IPS-11a (cell line): ENCODE data around the gene PEX5L.
"Not testable (repeated sequence)": the region's sequence is repeated elsewhere in the genome, so short reads cannot be mapped to it uniquely, and the experiment has no call there.

ENCODE experiments used
- H3K4me3 ChIP-seq: one replicate; pipeline ENCODE4 v1.5.1; 2013; ENCODE audit warnings: low read depth, low read length, control low read depth

The PEX5L gene, protein sequence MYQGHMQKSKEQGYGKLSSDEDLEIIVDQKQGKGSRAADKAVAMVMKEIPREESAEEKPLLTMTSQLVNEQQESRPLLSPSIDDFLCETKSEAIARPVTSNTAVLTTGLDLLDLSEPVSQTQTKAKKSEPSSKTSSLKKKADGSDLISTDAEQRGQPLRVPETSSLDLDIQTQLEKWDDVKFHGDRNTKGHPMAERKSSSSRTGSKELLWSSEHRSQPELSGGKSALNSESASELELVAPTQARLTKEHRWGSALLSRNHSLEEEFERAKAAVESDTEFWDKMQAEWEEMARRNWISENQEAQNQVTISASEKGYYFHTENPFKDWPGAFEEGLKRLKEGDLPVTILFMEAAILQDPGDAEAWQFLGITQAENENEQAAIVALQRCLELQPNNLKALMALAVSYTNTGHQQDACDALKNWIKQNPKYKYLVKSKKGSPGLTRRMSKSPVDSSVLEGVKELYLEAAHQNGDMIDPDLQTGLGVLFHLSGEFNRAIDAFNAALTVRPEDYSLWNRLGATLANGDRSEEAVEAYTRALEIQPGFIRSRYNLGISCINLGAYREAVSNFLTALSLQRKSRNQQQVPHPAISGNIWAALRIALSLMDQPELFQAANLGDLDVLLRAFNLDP

DNA sequence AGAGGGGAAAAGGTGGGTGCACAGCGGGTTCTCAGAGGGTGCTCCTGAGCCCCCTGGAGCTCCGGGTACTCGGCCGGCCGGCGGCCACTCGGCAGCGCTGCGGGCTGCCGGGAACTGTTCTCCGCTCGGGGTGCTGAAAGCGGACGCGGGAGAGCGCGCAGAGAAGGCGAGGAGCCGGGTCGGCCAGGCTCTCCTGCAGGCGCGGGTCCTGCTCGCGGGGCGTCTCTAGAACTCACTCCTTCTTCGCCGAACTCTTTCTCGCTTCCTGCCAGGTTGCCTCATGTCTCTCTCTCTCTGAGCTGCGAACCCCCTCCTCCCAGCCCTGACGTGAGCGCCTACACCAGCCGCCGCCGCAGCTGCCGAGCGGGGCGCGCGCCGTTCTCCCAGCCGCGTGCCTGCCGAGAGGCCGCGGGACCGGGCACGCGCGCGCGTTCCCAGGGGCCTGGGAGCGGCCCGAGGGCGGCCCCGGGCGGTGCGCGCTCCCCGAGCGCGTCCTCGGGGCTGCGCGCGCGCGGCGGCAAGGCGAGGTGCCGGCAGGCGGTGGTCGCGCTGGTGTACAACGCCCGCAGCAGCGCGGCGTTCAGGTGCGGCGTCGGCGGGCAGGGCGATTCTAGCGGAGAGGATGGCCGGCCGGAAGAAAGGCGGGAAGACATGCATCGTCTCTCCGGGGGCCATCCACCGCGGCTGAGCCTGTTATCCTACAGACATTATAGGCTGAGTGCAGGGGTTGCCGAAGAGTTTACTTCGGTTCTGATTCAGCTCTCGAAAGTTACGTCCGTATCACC, at the start of gene PEX5L:
Gene PEX5L, minus strand, starts transcription at position 267 of the 785 bp plus-strand sequence. CDS start 338 bp downstream, outside the sequence.
- peak within 1 kb of the TSS; percentile 68 for H3K4me3 ChIP-seq

DNA sequence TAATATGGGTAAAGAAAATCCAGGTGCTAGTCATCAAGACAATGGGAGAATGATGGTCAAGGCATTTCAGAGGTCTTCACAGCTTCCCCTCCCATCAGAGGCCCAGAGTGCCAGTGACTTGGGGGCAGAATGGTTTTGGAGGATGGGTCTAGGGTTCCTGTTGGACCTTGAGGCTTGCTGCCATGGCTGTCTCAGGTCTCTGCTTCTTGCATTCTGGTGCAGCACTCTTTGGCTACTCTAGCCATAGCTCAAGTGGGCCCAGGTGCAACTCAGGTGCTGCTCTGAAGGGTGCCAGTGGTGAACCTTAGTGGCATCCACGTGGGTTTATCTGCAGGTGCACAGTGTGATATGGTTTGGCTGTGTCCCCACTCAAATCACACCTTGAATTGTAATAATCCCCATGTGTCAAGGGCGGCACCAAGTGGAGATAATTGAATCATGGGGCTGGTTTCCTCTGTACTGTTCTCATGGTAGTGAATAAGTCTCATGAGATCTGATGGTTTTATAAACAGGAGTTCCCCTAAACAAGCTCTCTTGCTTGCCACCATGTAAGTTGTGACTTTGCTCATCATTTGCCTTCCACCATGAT, 48.5 kb upstream of the PEX5L start:
- no peak overlapping the region for H3K4me3 ChIP-seq

DNA sequence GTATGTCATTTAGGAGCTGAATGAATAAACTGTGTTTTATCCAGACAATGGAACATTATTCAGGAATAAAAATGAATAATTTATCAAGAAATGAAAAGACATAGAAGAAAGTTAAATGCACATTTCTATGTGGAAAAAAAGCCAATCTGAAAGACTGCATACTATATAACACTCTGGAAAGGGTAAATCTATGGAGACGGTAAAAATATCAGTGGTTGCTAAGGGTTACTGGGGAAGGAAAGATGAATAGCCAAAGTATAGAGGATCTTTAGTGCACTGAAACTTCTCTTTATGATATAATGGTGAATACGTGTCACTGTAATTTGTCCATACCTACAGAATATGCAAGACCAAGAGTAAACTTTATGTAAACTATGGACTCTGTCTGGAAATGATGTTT, 46.0 kb upstream of the PEX5L start:
- no peak overlapping the region for H3K4me3 ChIP-seq

DNA sequence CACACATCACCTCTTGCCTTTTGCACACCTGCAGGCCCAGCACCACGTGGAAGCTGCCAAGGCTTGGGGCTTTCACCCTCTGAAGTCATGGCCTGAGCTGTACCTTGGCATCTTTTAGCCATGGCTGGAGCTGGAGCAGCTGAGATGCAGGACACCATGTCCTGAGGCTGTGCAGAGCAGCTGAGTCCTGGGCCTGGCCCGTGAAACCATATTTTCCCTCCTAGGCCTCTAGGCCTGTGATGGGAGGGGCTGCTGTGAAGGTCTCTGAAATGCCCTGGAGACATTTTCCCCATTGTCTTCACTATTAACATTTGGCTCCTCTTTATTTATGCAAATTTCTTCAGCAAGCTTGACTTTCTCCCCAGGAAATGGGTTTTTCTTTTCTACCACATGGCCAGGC, 41.9 kb upstream of the PEX5L start:
- H3K4me3 ChIP-seq: no peak overlapping the region

DNA sequence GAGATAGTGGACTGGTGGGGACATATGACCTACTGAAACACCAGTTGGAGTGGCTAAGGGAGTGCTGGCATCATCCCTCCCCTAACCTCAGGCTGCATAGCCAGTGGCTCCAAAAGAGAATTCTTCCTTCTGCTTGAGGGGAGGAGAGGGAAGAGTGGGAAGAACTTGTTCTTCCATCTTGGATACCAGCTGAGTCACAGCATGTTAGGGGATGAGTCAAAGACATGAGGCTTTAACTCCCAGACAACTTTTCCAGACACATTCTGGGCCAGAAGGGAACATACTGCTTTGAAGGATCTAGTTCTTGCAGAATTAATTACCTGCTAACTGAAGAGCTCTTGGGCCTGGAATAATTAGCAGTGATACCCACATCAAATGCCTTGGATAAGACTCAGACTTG, 36.8 kb upstream of the PEX5L start:
- no peak overlapping the region for H3K4me3 ChIP-seq

DNA sequence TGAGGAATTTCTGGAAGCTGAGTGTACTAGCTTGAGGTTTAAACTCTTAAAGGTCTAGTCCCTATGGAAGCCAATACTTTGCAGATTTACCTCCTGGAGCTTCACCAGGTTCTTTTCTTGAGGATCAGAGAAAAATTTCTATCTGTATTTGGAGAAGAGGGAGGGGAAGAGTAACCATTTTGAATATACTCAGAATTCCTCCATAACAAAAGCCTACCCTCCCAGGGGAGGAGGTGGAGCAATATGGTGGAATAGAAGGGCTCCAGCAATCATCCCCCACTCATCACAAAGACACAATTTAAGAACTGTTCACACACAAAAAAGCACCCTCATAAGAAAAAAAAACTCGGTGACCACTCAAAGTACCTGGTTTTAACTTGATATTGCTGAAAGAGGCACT, 36.0 kb upstream of the PEX5L start:
- no peak overlapping the region for H3K4me3 ChIP-seq

DNA sequence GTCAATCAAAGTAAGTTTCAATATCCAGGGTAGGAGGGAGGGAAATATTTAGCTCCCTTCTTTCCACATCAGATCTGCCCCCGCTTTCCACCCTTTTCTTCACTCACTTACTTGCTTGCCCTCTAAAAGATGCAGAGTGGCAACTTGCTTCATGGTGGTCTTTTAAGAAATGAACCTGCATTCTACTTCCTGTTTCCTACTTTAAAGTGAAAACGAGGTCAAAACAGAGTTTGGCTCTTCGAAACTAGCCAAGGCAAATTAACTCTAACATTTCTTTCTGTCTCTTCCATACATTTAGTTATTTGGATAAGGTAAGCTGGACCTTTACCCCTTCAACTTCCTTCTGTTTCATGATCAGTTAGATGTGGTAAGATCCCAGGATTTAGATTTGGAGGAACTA, 34.2 kb upstream of the PEX5L start:
- H3K4me3 ChIP-seq: no peak overlapping the region

DNA sequence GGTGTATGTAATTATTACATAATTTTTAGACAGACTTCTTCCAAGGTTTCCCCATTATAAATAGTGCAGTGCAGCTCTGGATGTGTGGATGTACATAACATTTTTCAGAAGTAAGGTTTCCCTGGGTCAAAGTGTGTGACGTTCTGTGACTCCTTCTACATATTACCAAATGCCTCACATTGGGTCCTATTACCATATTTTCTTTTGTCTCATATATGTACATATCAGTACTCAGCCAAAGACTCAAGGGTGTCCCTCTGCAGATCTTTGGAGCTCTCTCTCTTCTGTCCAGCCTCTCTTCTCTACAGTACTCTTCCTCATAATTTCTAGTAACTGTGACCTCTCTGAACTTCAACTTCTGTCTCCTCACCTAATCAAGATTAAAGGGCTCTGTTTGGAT, 31.3 kb upstream of the PEX5L start:
- H3K4me3 ChIP-seq: no peak overlapping the region

DNA sequence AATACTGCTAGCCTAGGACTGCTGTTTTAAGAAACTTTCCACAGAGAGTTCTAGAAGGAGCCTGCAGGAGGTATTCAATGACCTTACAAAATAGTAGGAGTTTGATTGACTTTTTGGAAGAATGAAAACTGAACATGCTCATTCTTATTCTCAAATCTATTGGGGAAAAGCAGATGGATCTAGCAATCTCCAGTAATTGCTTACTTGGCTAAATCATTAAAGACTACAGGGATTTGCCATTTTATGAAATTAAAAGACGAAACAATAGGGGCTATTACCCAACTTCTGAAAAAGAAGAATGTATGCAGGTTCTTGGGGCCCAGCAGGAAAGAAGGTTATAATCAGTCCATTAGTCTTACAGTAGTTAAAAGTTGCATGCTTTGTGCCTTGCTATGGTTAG, 29.9 kb upstream of the PEX5L start:
- no peak overlapping the region for H3K4me3 ChIP-seq

DNA sequence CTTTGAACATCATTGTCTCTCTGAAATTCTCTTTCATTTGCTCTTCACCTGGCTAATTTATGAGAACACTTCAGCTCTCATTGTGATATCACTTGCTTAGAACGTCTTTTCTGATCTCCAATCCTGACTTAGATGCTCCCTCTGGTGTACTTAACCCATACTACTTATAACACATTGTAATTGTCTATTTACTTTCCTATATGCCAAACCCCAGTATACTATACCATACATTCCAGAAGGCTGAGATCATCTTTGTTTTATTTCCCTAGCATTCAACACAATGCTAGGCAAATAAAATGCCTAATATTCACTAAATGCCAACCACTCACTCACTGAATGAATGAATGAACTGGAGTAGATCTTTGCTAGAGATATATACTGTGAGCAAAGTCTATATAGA, 27.0 kb upstream of the PEX5L start:
- no peak overlapping the region for H3K4me3 ChIP-seq

DNA sequence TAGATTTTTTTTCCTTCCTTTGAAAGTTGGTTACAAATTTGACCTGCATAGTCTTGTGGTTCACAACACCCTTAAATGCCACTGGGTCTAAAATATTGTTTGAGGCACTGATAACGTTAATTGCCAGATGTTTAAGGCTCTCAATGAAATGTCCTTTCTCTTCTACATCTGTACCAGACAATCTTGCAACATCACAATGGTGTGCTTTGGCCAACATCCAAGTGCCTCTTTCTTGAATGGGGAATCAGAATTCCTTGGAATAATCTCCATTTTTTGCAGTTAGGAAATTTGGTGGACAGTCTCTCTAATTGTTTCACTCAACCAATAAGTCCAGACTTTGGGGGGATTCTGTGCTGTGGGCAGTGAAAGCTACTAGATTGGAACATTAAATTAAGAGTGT, 26.0 kb upstream of the PEX5L start:
- H3K4me3 ChIP-seq: no peak overlapping the region

DNA sequence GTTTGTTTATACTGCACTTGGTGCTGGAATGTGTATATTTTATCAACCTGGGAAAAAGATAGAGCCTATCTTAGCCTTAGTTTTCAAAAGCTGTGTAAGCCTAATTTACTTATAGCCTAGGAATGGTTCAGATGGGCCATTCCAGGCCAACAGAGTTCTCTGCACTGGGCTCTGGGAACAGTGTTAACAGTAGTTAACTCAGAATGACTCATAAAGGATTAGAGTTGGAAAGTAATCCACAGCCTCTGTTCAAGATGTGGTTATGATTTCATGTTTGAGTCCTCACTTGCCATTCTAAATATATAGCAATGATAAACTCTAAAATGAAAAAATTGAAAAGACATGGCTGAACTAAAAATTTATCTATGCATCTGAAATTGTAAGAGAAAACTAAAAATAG, 22.6 kb upstream of the PEX5L start:
- no peak overlapping the region for H3K4me3 ChIP-seq

DNA sequence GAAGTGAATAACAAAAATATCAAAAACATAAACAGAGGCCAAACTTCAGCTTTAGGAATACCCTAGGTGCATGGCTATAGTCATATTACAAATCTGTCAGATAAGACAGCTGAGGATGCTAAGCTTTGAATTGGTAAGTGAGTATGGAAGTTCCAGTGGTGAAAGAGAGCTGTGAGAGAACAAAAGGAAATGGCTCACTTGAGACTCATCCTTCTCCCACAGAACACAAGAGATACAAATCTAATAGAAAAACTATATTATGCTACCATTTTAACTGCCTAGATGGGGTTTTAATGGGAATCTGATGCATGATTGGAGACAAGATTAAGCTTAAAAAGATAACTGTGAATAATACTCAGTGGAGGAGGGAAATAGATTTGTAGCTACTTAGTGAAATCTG, 21.5 kb upstream of the PEX5L start:
- H3K4me3 ChIP-seq: no peak overlapping the region

DNA sequence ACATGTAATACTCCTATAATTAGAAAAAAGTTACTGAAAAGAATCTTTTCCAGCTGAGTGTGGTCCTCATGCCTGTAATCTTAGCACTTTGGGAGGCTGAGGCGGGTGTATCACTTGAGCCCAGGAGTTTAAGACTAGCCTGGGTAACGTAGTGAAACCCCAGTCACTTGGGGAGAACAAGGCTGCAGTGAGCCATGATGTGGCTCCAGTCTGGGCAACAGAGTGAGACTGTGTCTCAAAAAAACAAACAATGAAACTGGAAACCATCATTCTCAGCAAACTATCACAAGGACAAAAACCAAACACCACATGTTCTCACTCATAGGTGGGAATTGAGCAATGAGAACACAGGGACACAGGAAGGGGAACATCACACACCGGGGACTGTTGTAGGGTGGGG, 18.9 kb upstream of the PEX5L start:
- H3K4me3 ChIP-seq: not testable (repeated sequence)

DNA sequence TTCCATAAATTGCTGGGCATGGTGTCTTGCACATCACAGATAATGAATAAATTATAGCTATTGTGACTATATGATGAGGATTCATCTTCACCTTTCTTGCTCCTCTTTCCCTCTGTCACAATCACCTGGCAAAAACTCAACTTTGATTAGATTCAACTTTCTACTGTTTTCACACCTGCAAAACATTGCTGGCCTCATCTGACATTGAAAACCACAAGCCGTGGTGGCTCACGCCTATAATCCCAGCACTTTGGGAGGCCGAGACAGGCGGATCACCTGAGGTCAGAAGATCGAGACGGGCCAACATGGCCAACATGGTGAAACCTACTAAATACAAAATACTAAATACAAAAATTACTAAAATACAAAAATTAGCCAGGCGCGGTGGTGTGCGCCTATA, 12.7 kb upstream of the PEX5L start:
- H3K4me3 ChIP-seq: no peak overlapping the region

DNA sequence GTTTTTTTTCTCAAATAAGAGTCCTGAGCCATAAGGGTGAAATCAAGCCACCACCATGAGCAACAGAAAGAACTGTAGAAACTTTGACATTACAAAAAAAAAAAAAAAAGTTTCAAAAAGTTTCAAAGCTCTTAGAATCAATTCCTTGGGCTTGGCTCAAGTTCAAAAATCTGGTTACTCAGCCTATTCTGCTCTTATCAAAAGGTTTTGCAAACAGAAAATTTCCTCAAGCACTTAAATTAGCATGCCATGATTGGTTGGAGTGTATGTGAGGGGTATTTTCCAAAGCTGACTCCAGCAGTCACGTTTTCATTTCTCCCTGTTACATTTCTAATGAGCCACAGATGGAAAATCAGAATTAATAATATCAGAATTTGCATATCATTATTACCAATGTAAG, 12.1 kb upstream of the PEX5L start:
- H3K4me3 ChIP-seq: no peak overlapping the region

DNA sequence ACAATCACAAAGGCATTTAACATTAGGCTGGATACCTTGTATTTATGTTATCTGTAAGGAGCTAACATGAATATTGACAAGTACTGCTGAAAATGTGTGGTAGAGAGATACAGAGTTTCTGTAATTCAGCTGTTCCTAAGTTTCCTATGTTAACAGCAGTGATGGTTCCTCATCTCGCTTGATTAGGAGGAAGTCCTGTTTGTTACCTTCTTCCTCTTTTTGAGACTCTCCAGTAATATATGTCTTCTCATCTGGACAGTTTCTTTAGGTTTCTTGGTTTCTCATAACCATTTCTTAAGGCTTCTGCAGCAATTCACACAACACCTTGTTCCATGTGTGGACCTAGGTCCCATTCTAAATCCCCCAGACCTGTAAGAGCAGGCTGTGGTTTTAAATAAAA, 11.4 kb upstream of the PEX5L start:
- H3K4me3 ChIP-seq: no peak overlapping the region

DNA sequence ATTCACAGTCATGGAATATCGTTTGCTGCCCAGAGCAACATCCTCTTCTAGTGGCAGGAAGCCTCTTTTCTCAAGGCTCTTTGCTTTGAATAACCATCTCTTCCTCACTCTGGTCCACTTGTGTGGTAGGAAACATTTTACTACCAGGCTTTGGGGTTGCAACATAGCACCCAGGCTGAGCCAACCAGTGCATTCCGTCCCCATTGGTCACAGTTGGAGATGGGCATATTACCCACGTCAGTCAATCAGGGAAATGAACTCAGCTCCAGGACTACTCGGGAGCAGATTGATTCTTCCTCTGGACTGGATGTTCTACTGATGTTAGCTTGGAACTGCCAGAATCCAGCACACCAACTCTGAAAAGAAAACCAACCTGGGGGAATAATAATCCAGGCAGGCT, 4.2 kb upstream of the PEX5L start:
- H3K4me3 ChIP-seq: no peak overlapping the region

DNA sequence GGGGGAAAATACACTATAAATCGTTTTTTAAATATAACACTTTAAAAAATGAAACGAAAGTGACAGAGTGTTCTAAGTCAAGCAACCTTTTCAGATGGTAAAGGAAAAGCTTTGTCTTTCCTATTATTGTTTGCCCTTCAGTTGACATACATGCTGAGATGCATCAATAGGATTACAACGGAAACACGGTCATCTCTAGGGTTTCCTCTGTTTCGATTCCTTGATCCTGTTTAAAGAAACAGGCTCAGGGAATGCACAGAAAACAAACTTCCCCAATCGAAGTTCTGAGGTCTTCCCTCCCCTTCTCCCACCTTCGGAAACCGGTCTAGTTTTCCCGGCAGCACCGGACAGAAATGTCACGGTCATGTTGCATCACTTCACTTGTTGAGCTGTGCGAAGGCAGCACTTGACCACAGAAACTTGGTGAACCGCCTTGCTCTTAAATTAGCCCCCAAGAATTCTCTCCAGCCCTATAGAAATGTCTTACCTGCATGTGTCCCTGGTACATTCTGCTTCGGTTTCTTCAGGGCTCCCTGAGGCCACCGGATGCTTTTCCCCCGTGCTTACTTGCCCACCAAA, 556 bp downstream of the PEX5L start:
- H3K4me3 ChIP-seq: peak overlapping the region; percentile 68

DNA sequence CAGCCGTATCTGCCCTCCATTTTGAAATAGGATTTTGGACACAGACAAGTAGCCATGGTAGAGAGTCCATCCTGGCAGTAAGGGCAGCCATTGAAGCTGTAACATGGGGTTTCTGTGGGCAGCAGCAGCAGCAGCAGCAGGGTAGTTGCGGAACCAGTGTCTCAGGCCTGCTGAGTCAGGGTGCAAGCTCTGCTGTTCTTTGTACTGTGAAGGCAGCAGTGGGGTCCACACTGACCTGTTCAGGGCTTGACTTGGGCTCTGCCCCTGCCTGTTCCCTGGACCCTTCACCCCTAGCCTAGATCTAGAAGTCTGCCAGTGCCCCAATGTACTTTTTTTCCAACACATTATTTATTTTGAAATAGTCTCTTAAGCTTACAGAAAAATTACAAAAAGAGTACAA, 9.7 kb downstream of the PEX5L start:
- no peak overlapping the region for H3K4me3 ChIP-seq

DNA sequence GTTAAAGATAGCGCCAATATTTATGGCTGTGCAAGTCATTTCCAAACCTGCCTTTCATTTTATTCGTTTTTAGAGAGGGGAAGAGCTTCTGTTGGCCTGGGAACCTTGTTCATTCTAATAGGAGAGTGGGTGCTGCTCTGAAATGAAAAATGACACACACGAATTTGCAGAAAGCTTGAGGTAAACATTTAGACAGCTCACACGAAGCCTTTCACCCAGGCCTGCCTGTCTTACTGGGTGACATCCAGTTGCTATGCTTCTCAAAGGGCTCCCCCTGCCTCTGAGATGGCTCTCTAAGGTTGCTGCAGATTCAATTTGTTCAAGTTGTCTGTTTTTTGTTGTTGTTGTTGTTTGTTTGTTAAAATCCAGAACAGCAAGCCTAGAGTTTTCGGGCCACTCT, 18.2 kb downstream of the PEX5L start:
- no peak overlapping the region for H3K4me3 ChIP-seq
